K562 (cell line): ENCODE data around the gene SAMD8. TPM values are rescaled to one million over a fixed set of nuclear protein-coding genes. Genes with fewer than 3 reads are reported as not detected.
A peak's percentile ranks its signal among the peaks of the same experiment; 100 is the strongest.

Experiments
- FOXP1 ChIP-seq: sonication (generic); formaldehyde crosslinking; IDR thresholded peaks from 2 replicates; pipeline ENCODE4 v1.8.0; 2022; ENCODE audit warnings: mild to moderate bottlenecking, missing genetic modification reagents
- JUNB ChIP-seq: fragments of 450-650 bp; formaldehyde crosslinking; conservative IDR thresholded peaks from 2 replicates; pipeline ENCODE4 v1.4.0; 2020; ENCODE audit warnings: mild to moderate bottlenecking
- KAT8 ChIP-seq: fragments of 450-650 bp; IDR thresholded peaks from 2 replicates; pipeline ENCODE4 v1.6.1; 2016; ENCODE audit warnings: low read depth, mild to moderate bottlenecking
- KHSRP ChIP-seq: fragments of 450-650 bp; IDR thresholded peaks from 2 replicates; pipeline ENCODE4 v1.6.1; 2017
- MAFG ChIP-seq: fragments of 450-650 bp; conservative IDR thresholded peaks from 2 replicates; pipeline ENCODE4 v1.6.1; 2016; ENCODE audit warnings: missing genetic modification characterization, missing compliant biosample characterization
- NFE2L1 ChIP-seq: fragments of 450-650 bp; IDR thresholded peaks from 2 replicates; pipeline ENCODE4 v1.6.1; 2016; ENCODE audit warnings: missing genetic modification characterization, low read depth, mild to moderate bottlenecking, missing compliant biosample characterization, moderate library complexity, borderline replicate concordance
- NR2C1 ChIP-seq, 2 experiments: fragments of 450-650 bp; IDR thresholded peaks; 2 replicates each; pipeline ENCODE4 v1.6.1; 2017; ENCODE audit warnings: mild to moderate bottlenecking in 2 of 2, antibody characterized with exemption in 1 of 2, inconsistent platforms in 1 of 2, missing compliant biosample characterization in 1 of 2, missing genetic modification characterization in 1 of 2
- RHOXF2B ChIP-seq: fragments of 250-450 bp; sonication (Bioruptor Pico); conservative IDR thresholded peaks from 2 replicates; pipeline ENCODE4 v1.5.1; 2021
- ZNF75A ChIP-seq: fragments of 450-650 bp; formaldehyde crosslinking; IDR thresholded peaks from 2 replicates; pipeline ENCODE4 v1.4.0; 2020; ENCODE audit warnings: mild to moderate bottlenecking
- ZNF76 ChIP-seq: fragments of 250-450 bp; sonication (Bioruptor Pico); IDR thresholded peaks from 2 replicates; pipeline ENCODE4 v1.4.0; 2020; ENCODE audit warnings: mild to moderate bottlenecking, moderate library complexity, borderline replicate concordance
- polyA plus RNA-seq, 8 experiments: library from polyadenylated mRNA; depleted of rRNA in 4 of 8; stranded (reverse) in 5 of 8; unstranded in 3 of 8; fragments of >200 nt; fragmentation: Nextera tagmentation in 2 of 8; fragmentation: Illumina TruSeq in 1 of 8; extraction: Ambion mirVana in 2 of 8; extraction: Trizol in 1 of 8; gene quantifications; 2 replicates each; pipeline versions ENCODE4 v1.2.1 to v1.2.3, GENCODE V29; 2011 to 2014; ENCODE audit warnings: inconsistent platforms in 1 of 8, missing spikeins in 1 of 8
- total RNA-seq, 7 experiments: library from RNA; depleted of rRNA in 6 of 7; stranded (reverse); fragments of >200 nt in 6 of 7; fragmentation: Illumina TruSeq in 2 of 7; extraction: Trizol in 2 of 7; gene quantifications; 2 replicates each; pipeline versions ENCODE4 v1.2.1 to v1.2.3, GENCODE V29; 2011 to 2021; ENCODE audit warnings: low replicate concordance in 1 of 7
- TF ChIP-seq, protein P1 (sequence below): sonication (generic); formaldehyde crosslinking; IDR thresholded peaks from 2 replicates; pipeline ENCODE4 v1.8.0; 2023; ENCODE audit warnings: missing genetic modification reagents, mild to moderate bottlenecking, borderline replicate concordance
- TF ChIP-seq, protein P2 (sequence below): fragments of 450-650 bp; conservative IDR thresholded peaks from 2 replicates; pipeline ENCODE4 v1.6.1; 2016; ENCODE audit warnings: missing genetic modification characterization, low read depth, mild to moderate bottlenecking, missing compliant biosample characterization, moderate library complexity
- TF ChIP-seq, protein P3 (sequence below): fragments of 450-650 bp; IDR thresholded peaks from 2 replicates; pipeline ENCODE4 v1.6.1; 2017; ENCODE audit warnings: antibody characterized with exemption, mild to moderate bottlenecking
- TF ChIP-seq, protein P4 (sequence below): sonication (generic); formaldehyde crosslinking; IDR thresholded peaks from 2 replicates; pipeline ENCODE4 v1.8.0; 2022; ENCODE audit warnings: missing genetic modification reagents, mild to moderate bottlenecking, borderline replicate concordance
- TF ChIP-seq, protein P5 (sequence below): IDR thresholded peaks from 2 replicates; pipeline ENCODE4 v1.6.1; 2016; ENCODE audit warnings: missing genetic modification characterization, missing compliant biosample characterization

SAMD8 gene
- total and polyA plus RNA-seq, 9 of the 15 experiments (the other 6 are each of a cell fraction or from before 2014, with no cell fraction given), result 2.7 to 16.1 (median 6.2) TPM

DNA sequence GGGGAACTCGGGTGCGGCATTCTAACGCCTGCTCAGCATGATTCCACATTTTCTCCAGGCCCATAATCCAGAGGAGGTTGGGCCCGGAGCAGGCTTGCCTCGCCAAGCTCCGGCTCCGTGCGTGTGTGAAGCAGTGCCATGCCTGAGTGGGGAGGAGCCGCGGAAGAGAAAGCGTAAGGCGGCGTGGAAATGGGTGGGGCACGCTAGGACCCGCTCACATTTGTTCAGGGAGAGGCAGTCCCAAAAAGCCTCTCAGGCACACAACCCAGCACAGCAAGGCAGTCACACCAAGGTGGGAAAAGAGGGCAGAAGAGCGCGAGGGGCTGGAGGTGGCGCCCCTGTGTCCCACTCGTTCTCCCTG is 98.4 kb downstream of the SAMD8 start (continued):
- TF ChIP-seq, protein P1, sequence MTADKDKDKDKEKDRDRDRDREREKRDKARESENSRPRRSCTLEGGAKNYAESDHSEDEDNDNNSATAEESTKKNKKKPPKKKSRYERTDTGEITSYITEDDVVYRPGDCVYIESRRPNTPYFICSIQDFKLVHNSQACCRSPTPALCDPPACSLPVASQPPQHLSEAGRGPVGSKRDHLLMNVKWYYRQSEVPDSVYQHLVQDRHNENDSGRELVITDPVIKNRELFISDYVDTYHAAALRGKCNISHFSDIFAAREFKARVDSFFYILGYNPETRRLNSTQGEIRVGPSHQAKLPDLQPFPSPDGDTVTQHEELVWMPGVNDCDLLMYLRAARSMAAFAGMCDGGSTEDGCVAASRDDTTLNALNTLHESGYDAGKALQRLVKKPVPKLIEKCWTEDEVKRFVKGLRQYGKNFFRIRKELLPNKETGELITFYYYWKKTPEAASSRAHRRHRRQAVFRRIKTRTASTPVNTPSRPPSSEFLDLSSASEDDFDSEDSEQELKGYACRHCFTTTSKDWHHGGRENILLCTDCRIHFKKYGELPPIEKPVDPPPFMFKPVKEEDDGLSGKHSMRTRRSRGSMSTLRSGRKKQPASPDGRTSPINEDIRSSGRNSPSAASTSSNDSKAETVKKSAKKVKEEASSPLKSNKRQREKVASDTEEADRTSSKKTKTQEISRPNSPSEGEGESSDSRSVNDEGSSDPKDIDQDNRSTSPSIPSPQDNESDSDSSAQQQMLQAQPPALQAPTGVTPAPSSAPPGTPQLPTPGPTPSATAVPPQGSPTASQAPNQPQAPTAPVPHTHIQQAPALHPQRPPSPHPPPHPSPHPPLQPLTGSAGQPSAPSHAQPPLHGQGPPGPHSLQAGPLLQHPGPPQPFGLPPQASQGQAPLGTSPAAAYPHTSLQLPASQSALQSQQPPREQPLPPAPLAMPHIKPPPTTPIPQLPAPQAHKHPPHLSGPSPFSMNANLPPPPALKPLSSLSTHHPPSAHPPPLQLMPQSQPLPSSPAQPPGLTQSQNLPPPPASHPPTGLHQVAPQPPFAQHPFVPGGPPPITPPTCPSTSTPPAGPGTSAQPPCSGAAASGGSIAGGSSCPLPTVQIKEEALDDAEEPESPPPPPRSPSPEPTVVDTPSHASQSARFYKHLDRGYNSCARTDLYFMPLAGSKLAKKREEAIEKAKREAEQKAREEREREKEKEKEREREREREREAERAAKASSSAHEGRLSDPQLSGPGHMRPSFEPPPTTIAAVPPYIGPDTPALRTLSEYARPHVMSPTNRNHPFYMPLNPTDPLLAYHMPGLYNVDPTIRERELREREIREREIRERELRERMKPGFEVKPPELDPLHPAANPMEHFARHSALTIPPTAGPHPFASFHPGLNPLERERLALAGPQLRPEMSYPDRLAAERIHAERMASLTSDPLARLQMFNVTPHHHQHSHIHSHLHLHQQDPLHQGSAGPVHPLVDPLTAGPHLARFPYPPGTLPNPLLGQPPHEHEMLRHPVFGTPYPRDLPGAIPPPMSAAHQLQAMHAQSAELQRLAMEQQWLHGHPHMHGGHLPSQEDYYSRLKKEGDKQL (CRISPR knock-in tag), result no peak
- TF ChIP-seq NFE2L1 (tag) (no peak), RHOXF2B (CRISPR knock-in tag) (no peak), JUNB (CRISPR knock-in tag) (no peak), FOXP1 (CRISPR knock-in tag) (no peak), MAFG (tag) (peak; percentile 72), NR2C1 (IDR thresholded peaks at IDR 0.05) (no peak), NR2C1 (tag; IDR thresholded peaks at IDR 0.05) (no peak; the same call in 1 of the 2 replicates), KAT8 (no peak), ZNF76 (CRISPR knock-in tag) (no peak), KHSRP (no peak), ZNF75A (peak; percentile 81)
- TF ChIP-seq, protein P2, sequence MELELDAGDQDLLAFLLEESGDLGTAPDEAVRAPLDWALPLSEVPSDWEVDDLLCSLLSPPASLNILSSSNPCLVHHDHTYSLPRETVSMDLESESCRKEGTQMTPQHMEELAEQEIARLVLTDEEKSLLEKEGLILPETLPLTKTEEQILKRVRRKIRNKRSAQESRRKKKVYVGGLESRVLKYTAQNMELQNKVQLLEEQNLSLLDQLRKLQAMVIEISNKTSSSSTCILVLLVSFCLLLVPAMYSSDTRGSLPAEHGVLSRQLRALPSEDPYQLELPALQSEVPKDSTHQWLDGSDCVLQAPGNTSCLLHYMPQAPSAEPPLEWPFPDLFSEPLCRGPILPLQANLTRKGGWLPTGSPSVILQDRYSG (tag), result 0 out of 2 replicates have a peak, but pooled peaks have one; percentile 12
- TF ChIP-seq, protein P3, sequence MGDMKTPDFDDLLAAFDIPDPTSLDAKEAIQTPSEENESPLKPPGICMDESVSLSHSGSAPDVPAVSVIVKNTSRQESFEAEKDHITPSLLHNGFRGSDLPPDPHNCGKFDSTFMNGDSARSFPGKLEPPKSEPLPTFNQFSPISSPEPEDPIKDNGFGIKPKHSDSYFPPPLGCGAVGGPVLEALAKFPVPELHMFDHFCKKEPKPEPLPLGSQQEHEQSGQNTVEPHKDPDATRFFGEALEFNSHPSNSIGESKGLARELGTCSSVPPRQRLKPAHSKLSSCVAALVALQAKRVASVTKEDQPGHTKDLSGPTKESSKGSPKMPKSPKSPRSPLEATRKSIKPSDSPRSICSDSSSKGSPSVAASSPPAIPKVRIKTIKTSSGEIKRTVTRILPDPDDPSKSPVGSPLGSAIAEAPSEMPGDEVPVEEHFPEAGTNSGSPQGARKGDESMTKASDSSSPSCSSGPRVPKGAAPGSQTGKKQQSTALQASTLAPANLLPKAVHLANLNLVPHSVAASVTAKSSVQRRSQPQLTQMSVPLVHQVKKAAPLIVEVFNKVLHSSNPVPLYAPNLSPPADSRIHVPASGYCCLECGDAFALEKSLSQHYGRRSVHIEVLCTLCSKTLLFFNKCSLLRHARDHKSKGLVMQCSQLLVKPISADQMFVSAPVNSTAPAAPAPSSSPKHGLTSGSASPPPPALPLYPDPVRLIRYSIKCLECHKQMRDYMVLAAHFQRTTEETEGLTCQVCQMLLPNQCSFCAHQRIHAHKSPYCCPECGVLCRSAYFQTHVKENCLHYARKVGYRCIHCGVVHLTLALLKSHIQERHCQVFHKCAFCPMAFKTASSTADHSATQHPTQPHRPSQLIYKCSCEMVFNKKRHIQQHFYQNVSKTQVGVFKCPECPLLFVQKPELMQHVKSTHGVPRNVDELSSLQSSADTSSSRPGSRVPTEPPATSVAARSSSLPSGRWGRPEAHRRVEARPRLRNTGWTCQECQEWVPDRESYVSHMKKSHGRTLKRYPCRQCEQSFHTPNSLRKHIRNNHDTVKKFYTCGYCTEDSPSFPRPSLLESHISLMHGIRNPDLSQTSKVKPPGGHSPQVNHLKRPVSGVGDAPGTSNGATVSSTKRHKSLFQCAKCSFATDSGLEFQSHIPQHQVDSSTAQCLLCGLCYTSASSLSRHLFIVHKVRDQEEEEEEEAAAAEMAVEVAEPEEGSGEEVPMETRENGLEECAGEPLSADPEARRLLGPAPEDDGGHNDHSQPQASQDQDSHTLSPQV, result peak; percentile 93
- TF ChIP-seq, protein P4, sequence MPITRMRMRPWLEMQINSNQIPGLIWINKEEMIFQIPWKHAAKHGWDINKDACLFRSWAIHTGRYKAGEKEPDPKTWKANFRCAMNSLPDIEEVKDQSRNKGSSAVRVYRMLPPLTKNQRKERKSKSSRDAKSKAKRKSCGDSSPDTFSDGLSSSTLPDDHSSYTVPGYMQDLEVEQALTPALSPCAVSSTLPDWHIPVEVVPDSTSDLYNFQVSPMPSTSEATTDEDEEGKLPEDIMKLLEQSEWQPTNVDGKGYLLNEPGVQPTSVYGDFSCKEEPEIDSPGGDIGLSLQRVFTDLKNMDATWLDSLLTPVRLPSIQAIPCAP (CRISPR knock-in tag), result no peak
- TF ChIP-seq, protein P5, sequence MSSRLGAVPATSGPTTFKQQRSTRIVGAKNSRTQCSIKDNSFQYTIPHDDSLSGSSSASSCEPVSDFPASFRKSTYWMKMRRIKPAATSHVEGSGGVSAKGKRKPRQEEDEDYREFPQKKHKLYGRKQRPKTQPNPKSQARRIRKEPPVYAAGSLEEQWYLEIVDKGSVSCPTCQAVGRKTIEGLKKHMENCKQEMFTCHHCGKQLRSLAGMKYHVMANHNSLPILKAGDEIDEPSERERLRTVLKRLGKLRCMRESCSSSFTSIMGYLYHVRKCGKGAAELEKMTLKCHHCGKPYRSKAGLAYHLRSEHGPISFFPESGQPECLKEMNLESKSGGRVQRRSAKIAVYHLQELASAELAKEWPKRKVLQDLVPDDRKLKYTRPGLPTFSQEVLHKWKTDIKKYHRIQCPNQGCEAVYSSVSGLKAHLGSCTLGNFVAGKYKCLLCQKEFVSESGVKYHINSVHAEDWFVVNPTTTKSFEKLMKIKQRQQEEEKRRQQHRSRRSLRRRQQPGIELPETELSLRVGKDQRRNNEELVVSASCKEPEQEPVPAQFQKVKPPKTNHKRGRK (tag), result no peak
